GM12873 (cell line): ENCODE measurements around the gene SCLY.

Source experiments
- TF ChIP-seq, protein P1 (sequence below): IDR thresholded peaks from 2 replicates; pipeline ENCODE4 v1.5.1; 2012; ENCODE audit warnings: low read depth, mild to moderate bottlenecking, moderate library complexity, low read length, control low read depth; ENCODE audit not compliant: insufficient read depth; ENCODE audit errors: missing control alignments

The SCLY gene

DNA sequence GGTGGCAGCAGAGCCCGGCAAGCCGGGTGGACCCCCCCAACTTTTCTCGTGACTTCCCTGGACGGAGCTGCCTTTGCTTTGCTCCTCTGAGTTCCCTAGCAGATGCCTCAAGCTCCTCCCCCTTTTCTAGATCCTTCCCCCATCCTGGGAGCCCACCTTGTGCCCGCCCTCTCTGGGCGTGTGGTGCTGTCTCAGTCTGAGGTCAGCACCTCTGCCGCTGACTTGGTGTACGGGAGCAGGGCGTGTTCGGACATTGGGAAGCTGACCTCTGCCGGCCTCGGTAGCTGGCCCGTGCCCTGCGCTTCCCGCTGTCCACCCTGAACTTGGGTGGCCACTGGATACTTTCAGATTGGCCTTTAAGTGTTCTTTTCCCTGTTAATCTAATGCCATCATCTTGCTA lies 19.7 kb downstream of the SCLY start:
- TF ChIP-seq, protein P1, sequence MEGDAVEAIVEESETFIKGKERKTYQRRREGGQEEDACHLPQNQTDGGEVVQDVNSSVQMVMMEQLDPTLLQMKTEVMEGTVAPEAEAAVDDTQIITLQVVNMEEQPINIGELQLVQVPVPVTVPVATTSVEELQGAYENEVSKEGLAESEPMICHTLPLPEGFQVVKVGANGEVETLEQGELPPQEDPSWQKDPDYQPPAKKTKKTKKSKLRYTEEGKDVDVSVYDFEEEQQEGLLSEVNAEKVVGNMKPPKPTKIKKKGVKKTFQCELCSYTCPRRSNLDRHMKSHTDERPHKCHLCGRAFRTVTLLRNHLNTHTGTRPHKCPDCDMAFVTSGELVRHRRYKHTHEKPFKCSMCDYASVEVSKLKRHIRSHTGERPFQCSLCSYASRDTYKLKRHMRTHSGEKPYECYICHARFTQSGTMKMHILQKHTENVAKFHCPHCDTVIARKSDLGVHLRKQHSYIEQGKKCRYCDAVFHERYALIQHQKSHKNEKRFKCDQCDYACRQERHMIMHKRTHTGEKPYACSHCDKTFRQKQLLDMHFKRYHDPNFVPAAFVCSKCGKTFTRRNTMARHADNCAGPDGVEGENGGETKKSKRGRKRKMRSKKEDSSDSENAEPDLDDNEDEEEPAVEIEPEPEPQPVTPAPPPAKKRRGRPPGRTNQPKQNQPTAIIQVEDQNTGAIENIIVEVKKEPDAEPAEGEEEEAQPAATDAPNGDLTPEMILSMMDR, result no peak

DNA sequence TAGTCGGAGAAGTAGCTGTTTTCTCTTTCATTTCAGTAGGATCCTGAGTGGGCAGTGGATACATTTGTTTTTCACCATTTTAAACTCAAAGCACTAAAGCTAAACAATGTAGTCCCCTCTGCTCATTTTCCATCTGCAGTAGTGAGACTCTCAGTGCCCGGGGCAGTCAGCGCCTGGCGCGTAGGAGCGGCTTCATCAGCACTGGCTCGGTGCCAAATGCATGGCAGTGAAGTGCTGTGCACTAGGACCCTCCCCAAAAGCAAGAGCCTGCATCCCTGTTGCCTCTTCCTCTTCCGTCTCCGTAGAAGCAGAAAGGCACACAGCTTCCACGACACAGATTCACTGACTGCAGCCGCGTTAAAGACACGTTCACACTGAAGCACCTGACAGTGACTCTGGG lies 20.3 kb downstream of the SCLY start:
- TF ChIP-seq, protein P1, result no peak

DNA sequence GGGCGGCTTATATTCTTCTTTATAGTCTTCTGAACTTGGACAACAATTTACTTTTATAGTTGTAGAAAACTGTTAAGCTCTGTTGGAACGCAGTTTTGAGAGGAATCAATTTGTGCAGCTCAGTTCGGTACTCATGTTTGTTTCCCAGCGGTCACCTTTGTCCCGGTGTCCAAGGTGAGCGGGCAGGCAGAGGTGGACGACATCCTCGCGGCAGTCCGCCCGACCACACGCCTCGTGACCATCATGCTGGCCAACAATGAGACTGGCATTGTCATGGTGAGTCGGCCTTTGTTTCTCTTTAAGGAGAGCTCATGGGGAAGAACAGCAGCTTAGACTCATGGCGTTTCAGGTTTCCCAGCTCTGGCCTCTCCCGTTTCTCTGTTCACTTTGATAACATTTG lies 20.8 kb downstream of the SCLY start:
- TF ChIP-seq, protein P1, result no peak

DNA sequence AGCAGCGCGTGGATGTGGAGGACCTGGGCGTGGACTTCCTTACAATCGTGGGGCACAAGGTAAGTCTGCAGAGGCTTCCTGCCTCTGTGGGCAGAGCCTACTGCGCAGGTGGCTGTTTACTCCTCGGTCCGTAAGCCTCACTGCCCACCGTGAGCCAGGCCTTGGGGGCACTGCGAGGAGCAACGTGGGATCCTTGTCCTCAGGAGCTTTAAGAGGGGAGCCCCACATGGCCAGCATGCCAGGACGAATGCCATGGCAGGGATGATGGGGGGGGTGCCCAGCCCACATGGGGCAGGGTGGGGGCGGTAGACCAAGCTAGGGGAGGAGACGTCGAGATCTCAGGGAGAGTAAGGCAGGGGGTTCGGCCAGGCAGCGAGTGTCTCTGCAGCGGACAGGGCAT lies 21.4 kb downstream of the SCLY start:
- TF ChIP-seq, protein P1, result no peak

DNA sequence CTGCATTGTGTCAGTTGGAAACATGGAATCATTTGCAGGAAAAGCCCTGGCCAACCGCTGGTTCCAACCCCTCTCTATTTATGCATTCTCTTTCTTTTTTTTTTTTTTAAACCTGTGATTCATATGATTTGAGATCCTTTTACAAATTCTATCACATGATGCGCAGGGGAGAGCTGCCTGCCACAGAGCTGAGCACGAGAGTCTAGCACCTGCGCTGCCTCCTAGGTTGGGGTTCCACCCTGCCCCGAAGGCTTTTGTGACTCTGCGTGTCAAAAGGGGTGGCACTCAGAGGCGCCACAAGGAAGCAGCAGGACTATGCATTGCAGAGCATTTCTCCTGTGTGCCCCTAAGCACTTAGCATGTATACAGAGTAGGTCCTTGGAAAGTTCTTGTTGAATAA lies 22.0 kb downstream of the SCLY start:
- TF ChIP-seq, protein P1, result no peak

DNA sequence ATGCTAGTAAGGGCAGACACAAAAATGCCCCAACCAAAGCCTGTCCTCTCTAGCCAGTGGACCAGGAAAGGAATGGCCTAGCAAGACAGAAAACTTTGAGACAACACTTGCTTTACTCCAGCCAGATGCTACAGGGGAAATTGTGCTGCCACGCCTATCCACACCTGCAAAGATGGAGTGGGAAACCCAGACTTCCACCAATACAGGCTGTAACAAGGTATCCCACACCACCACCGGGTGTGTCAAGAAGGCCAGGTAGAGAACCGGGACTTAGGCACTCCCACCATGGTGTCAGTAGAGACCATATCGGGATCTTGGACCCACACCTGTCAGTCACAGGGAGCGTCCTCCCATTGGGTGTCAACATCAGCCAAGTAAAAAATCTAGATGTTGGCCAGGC lies 23.1 kb downstream of the SCLY start:
- TF ChIP-seq, protein P1, result no peak

DNA sequence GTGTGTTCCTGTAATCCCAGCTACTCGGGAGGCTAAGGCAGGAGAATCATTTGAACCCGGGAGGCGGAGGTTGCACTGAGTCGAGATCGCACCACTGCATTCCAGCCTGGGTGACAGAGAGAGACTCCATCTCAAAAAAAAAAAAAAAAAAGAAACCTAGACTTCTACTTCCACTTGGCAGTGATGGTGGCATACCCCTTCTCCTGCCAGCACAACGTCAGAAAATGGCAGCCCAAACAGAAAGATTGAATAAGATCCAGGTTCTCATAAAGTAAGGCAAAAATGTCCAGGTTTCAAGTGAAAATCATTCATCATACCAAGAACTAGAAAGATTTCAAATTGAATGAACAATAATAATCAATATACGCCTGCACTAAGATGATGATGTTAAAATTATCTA lies 24.0 kb downstream of the SCLY start:
- TF ChIP-seq, protein P1, result no peak

DNA sequence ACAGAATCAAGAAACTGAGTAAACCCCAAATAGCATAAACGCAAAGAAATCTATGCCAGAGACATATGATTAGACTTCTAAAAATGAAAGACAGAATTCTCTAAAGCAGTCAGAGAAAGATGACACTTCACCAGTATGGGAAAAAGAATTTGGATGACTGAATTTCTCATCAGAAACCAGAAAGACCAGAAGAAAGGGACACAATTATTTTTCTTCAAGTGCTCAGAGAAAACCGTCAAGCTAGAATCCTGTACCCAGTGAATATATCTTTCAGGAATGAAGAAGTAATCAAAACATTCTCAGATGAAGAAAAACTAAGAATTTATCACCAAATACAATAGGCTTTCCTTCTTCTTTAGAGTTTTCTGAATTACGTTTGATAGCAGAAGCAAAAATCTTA lies 25.1 kb downstream of the SCLY start:
- TF ChIP-seq, protein P1, result no peak
